Heart left ventricle (tissue), 13 donors: ENCODE measurements around the gene AHRR.

Experiments used
- POLR2A ChIP-seq, 2 donors: fragments of 450-650 bp; IDR thresholded peaks; one replicate each; pipeline ENCODE4 v1.6.1; 2017; ENCODE audit warnings: antibody characterized with exemption in 2 of 2, mild to moderate bottlenecking in 2 of 2, moderate library complexity in 2 of 2
- TF ChIP-seq, protein P1 (sequence below), 12 donors: fragments of 200-600 bp; sonication (generic) in 4 of 12; IDR thresholded peaks; one replicate each; pipeline versions ENCODE4 v1.5.0 to v1.8.0; 2018 to 2022; ENCODE audit warnings: antibody characterized with exemption in 12 of 12, mild to moderate bottlenecking in 5 of 12
- donor health status: ischemic (EF 13 %, LVEDD 7.1; RV severe dilation, severe dysfunction).
- donor health status: DM: no; HTN: yes; CAD: no.
- donor health status: DM: no; HTN: no; CAD: no.
- donor health status: ischemic (EF 25% LVEDD 6.9; RV normal size, moderate dysfunction).
- donor health status: ischemic (EF 25% LVEDD 5.7; RV mildly dilated, moderate dysfunction).
- donor health status: ischemic (EF 35%, LVEDD 5.7; RV mildly dilated, moderate dysfunction).
- donor health status: nonischemic (EF 11% LVEDD 7.7; RV severe dilation, severe dysfunction).
- donor health status: DM: yes; HTN: yes; CAD: no.
- donor health status: PGD.
- donor health status: ischemic (EF 29% LVEDD 5.4; RV normal size, mild dysfunction).
- donor health status: nonischemic (EF 23%, LVEDD 6.1; RV moderate dilation, normal function).

DNA sequence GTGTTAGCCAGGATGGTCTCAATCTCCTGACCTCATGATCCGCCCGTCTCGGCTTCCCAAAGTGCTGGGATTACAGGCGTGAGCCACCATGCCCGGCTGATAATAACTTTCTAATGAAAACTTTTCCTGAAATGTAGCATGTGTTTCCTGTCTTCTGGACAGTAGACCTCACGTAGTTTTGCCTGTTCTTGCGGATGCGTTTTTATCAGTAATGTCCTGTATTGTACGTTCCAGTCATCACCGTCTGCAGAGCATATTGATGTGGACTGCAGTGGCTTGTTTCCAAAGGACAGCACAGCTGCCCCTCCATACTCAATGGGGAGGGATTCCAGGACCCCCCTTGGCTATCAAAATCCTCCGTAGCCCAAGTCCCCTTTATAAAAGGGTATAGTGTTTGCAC is 134.3 kb downstream of the AHRR start:
- TF ChIP-seq, protein P1, sequence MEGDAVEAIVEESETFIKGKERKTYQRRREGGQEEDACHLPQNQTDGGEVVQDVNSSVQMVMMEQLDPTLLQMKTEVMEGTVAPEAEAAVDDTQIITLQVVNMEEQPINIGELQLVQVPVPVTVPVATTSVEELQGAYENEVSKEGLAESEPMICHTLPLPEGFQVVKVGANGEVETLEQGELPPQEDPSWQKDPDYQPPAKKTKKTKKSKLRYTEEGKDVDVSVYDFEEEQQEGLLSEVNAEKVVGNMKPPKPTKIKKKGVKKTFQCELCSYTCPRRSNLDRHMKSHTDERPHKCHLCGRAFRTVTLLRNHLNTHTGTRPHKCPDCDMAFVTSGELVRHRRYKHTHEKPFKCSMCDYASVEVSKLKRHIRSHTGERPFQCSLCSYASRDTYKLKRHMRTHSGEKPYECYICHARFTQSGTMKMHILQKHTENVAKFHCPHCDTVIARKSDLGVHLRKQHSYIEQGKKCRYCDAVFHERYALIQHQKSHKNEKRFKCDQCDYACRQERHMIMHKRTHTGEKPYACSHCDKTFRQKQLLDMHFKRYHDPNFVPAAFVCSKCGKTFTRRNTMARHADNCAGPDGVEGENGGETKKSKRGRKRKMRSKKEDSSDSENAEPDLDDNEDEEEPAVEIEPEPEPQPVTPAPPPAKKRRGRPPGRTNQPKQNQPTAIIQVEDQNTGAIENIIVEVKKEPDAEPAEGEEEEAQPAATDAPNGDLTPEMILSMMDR (IDR thresholded peaks at IDR 0.05): no peak
- no peak for TF ChIP-seq POLR2A (IDR thresholded peaks at IDR 0.05)
